OCI-LY7 (cell line): ENCODE measurements around the gene FRRS1. TPM values are rescaled to one million over a fixed set of nuclear protein-coding genes. Genes with fewer than 3 reads are reported as not detected.

Experiments used
- BruUV-seq: library from RNA; stranded (reverse); fragments of 400-500 nt; replicated peaks from 2 replicates; lab custom pipeline; 2021; lab: Mats Ljungman, UMichigan
- CTCF ChIA-PET: fragments of 300-600 bp; sonication (Branson Sonifier 250); formaldehyde crosslinking; loops from one replicate; lab custom pipeline; 2022; ENCODE audit warnings: antibody characterized with exemption; ENCODE audit not compliant: unreplicated experiment; lab: Charles Lee
- POLR2A ChIA-PET: fragments of 300-600 bp; sonication (Branson Sonifier 250); formaldehyde crosslinking; loops from one replicate; lab custom pipeline; 2022; ENCODE audit warnings: antibody characterized with exemption; lab: Charles Lee
- DNase-seq: peaks from one replicate; pipeline ENCODE4 v3.0.0-alpha.2; 2015; ENCODE audit warnings: low spot score
- H2AFZ ChIP-seq: fragments of 200-600 bp; sonication (generic), shearing (Covaris generic); 2 replicates; pipeline ENCODE4 v1.6.1; 2014; ENCODE audit warnings: mild to moderate bottlenecking, antibody characterized with exemption, low read length, moderate library complexity
- H3K27ac ChIP-seq: fragments of 200-600 bp; sonication (generic); 2 replicates; pipeline ENCODE4 v1.5.1; 2014; ENCODE audit warnings: mixed run types, low read depth, mild to moderate bottlenecking, moderate library complexity, low read length, inconsistent platforms; ENCODE audit not compliant: poor library complexity, severe bottlenecking
- H3K36me3 ChIP-seq: fragments of 200-600 bp; sonication (generic); 2 replicates; pipeline ENCODE4 v1.6.1; 2014; ENCODE audit warnings: mild to moderate bottlenecking, antibody characterized with exemption, low read length, moderate library complexity, mixed read lengths; ENCODE audit not compliant: insufficient read depth
- H3K4me1 ChIP-seq: fragments of 200-600 bp; sonication (generic); 2 replicates; pipeline ENCODE4 v1.5.1; 2014; ENCODE audit warnings: mild to moderate bottlenecking, low read length; ENCODE audit not compliant: insufficient read depth, poor library complexity, severe bottlenecking
- H3K4me2 ChIP-seq: fragments of 200-600 bp; sonication (generic); 2 replicates; pipeline ENCODE4 v1.6.1; 2014; ENCODE audit warnings: mild to moderate bottlenecking, low read length
- H3K4me3 ChIP-seq: fragments of 200-600 bp; sonication (generic); 2 replicates; pipeline ENCODE4 v1.5.1; 2014; ENCODE audit warnings: mild to moderate bottlenecking, low read depth, low read length; ENCODE audit not compliant: poor library complexity, severe bottlenecking
- H3K79me2 ChIP-seq: fragments of 200-600 bp; sonication (generic); 2 replicates; pipeline ENCODE4 v1.6.1; 2016; ENCODE audit warnings: low read depth, mild to moderate bottlenecking, low read length, moderate library complexity, mixed read lengths; ENCODE audit not compliant: insufficient read depth
- H3K9me2 ChIP-seq: fragments of 200-600 bp; sonication (generic); 2 replicates; pipeline ENCODE4 v1.6.1; 2016; ENCODE audit warnings: mild to moderate bottlenecking, low read length, mixed read lengths; ENCODE audit not compliant: insufficient read depth
- H3K9me3 ChIP-seq: fragments of 200-600 bp; sonication (generic); 2 replicates; pipeline ENCODE4 v1.6.1; 2014; ENCODE audit warnings: mild to moderate bottlenecking, mixed run types, low read length, mixed read lengths
- H4K20me1 ChIP-seq: fragments of 200-600 bp; sonication (generic); 2 replicates; pipeline ENCODE4 v1.6.1; 2014; ENCODE audit warnings: mild to moderate bottlenecking, antibody characterized with exemption, low read length, moderate library complexity, mixed read lengths; ENCODE audit not compliant: insufficient read depth
- CTCF ChIP-seq: fragments of 200-600 bp; sonication (generic); conservative IDR thresholded peaks from 2 replicates; pipeline ENCODE4 v1.5.1; 2014; ENCODE audit warnings: mild to moderate bottlenecking, antibody characterized with exemption, low read length, moderate library complexity, mixed read lengths
- EZH2phosphoT487 ChIP-seq: fragments of 200-600 bp; sonication (generic); IDR thresholded peaks from 2 replicates; pipeline ENCODE4 v1.6.1; 2018; ENCODE audit warnings: low read depth, borderline replicate concordance, mild to moderate bottlenecking, mixed run types, antibody characterized with exemption, low read length, moderate library complexity, mixed read lengths
- intact Hi-C: fragments of 100-400 bp; cut with micrococcal nuclease; formaldehyde crosslinking; loops from one replicate; pipeline ENCODE4 v1.10.0; 2022; ENCODE audit not compliant: unreplicated experiment
- total RNA-seq, 2 experiments: library from RNA; depleted of rRNA in 1 of 2; stranded (reverse); fragments of >200 nt in 1 of 2; shearing (Covaris generic) in 1 of 2; gene quantifications; 2 replicates each; pipeline ENCODE4 v1.2.3, GENCODE V29; 2014 to 2022

FRRS1 gene
- total RNA-seq, 2 experiments from 2014 or later: 4.5 to 6.5 TPM

GRCh38 chr1:99768524-99769245, 2.2 kb upstream of the FRRS1 start:
- CTCF ChIA-PET: no interaction called here
- Histone ChIP-seq H3K4me2 (no peak overlapping the region), H2AFZ (no peak overlapping the region), H3K79me2 (no peaks in the 10 kb centered on the region), H3K36me3 (no peaks in the 10 kb centered on the region), H3K4me1 (peaks cover 11% of the 10 kb centered on the region), H3K9me3 (no peaks in the 10 kb centered on the region), H3K4me3 (no peak overlapping the region), H4K20me1 (no peaks in the 10 kb centered on the region), H3K27ac (no peak overlapping the region), H3K9me2 (no peaks in the 10 kb centered on the region)
- POLR2A ChIA-PET: interaction anchor here (0.6 to 1.3 kb wide), 2 partner anchors 13 to 1288 kb away, joined by 3 to 5 read pairs; no protein-coding TSS in a partner anchor
- intact Hi-C loops: no loop called here
- no peak for DNase-seq
- BruUV-seq: no TSS peak
- TF ChIP-seq EZH2phosphoT487: no peak
- TF ChIP-seq CTCF: no peak

GRCh38 chr1:99768104-99768503, 1.7 kb upstream of the FRRS1 start:
- H3K4me1 ChIP-seq: peaks cover 11% of the 10 kb centered on the region
- no TSS peak for BruUV-seq
- POLR2A ChIA-PET: interaction anchor here (1.3 kb wide), 1 partner anchor 12 kb away, joined by 5 read pairs; no protein-coding TSS in a partner anchor
- no peaks in the 10 kb centered on the region for H3K36me3 ChIP-seq
- TF ChIP-seq CTCF: no peak
- no peak for TF ChIP-seq EZH2phosphoT487
- DNase-seq: no peak
- H3K27ac ChIP-seq: no peak overlapping the region
- H3K9me3 ChIP-seq: no peaks in the 10 kb centered on the region
- no peak overlapping the region for H3K4me2 ChIP-seq
- no peaks in the 10 kb centered on the region for H4K20me1 ChIP-seq
- intact Hi-C loops: no loop called here
- no peaks in the 10 kb centered on the region for H3K9me2 ChIP-seq
- no peak overlapping the region for H2AFZ ChIP-seq
- H3K79me2 ChIP-seq: no peaks in the 10 kb centered on the region
- CTCF ChIA-PET: no interaction called here
- no peak overlapping the region for H3K4me3 ChIP-seq

GRCh38 chr1:99764909-99765308, 1.5 kb downstream of the FRRS1 start:
- CTCF ChIA-PET: no interaction called here
- Histone ChIP-seq H3K9me3 (no peaks in the 10 kb centered on the region), H3K36me3 (no peaks in the 10 kb centered on the region), H4K20me1 (no peaks in the 10 kb centered on the region), H2AFZ (no peak overlapping the region), H3K4me1 (peaks cover 5% of the 10 kb centered on the region), H3K9me2 (no peaks in the 10 kb centered on the region), H3K4me2 (peak overlapping the region; percentile 39; the same call in 1 of the 2 replicates), H3K79me2 (no peaks in the 10 kb centered on the region), H3K4me3 (no peak overlapping the region), H3K27ac (no peak overlapping the region)
- no TSS peak for BruUV-seq
- POLR2A ChIA-PET: interaction anchor here (2.5 kb wide), 1 partner anchor 10 kb away, joined by 23 read pairs; no protein-coding TSS in a partner anchor
- DNase-seq: no peak
- intact Hi-C loops: no loop called here
- TF ChIP-seq CTCF: no peak
- TF ChIP-seq EZH2phosphoT487: no peak
